Measurements from ENCODE around the gene IRF6.

IRF6 gene

GRCh38 chr1:209789245-209789644 lies 16.7 kb downstream of the IRF6 start:
- no peak for TF ChIP-seq CTCF (IDR thresholded peaks at IDR 0.05)
- Histone ChIP-seq H3K9me3 (no peaks in the 10 kb centered on the region), H3K36me3 (peaks cover 0 to 22% (median 0%) of the 10 kb centered on the region in 3 donors), H3K4me3 (no peak overlapping the region), H3K27me3 (peaks cover 0 to 3% of the 10 kb centered on the region in 2 donors), H3K4me1 (peaks cover 0 to 20% (median 11%) of the 10 kb centered on the region in 4 donors), H3K27ac (no peak overlapping the region)
- no peak for DNase-seq
- intact Hi-C loops (cut with DNase I; ENCODE audit: low total_unique reads) = no loop called here

GRCh38 chr1:209787551-209787950 lies 18.4 kb downstream of the IRF6 start:
- intact Hi-C loops (cut with DNase I; ENCODE audit: low total_unique reads) = no loop called here
- no peaks in the 10 kb centered on the region for H3K9me3 ChIP-seq
- no peak for DNase-seq
- peak overlapping the region; percentile 58 to 62 for H3K27ac ChIP-seq
- H3K36me3 ChIP-seq = peaks cover 0 to 18% (median 0%) of the 10 kb centered on the region in 3 donors
- TF ChIP-seq CTCF (IDR thresholded peaks at IDR 0.05) = no peak
- H3K4me1 ChIP-seq = peaks cover 0 to 29% (median 20%) of the 10 kb centered on the region in 4 donors
- no peaks in the 10 kb centered on the region for H3K27me3 ChIP-seq
- no peak overlapping the region for H3K4me3 ChIP-seq

GRCh38 chr1:209786146-209786545 lies 19.8 kb downstream of the IRF6 start:
- intact Hi-C loops (cut with DNase I; ENCODE audit: low total_unique reads) = no loop called here
- Histone ChIP-seq H3K4me1 (peaks cover 0 to 29% (median 20%) of the 10 kb centered on the region in 4 donors), H3K9me3 (no peaks in the 10 kb centered on the region), H3K27me3 (no peaks in the 10 kb centered on the region), H3K36me3 (peaks cover 0 to 9% (median 0%) of the 10 kb centered on the region in 3 donors), H3K27ac (peak overlapping the region in 1 of 2 donors; percentile 62), H3K4me3 (no peak overlapping the region)
- no peak for DNase-seq
- TF ChIP-seq CTCF (IDR thresholded peaks at IDR 0.05) = no peak

GRCh38 chr1:209785592-209785991 lies 20.4 kb downstream of the IRF6 start:
- intact Hi-C loops (cut with DNase I; ENCODE audit: low total_unique reads) = no loop called here
- H3K27ac ChIP-seq = no peak overlapping the region

GRCh38 chr1:209784265-209785169 lies 21.4 kb downstream of the IRF6 start, which contains the start of gene C1orf74:
Gene C1orf74, minus strand, starts transcription at chr1:209784559. Its CDS starts 925 bp downstream, at chr1:209783634.
- no peak for TF ChIP-seq CTCF (IDR thresholded peaks at IDR 0.05)
- no peaks in the 10 kb centered on the region for H3K36me3 ChIP-seq
- intact Hi-C loops (cut with DNase I; ENCODE audit: low total_unique reads) = no loop called here
- peak within 1 kb of the TSS; percentile 54 to 79 for H3K4me3 ChIP-seq
- peak within 1 kb of the TSS; percentile 77 to 79 for H3K27ac ChIP-seq
- H3K4me1 ChIP-seq = peaks cover 0 to 29% (median 20%) of the 10 kb centered on the region in 4 donors
- no peaks in the 10 kb centered on the region for H3K9me3 ChIP-seq
- H3K27me3 ChIP-seq = no peaks in the 10 kb centered on the region
- DNase-seq = peak; percentile 98 to 99

More at GRCh38 chr1:209785592-209785991, 20.4 kb downstream of the IRF6 start:
- no peak overlapping the region for H3K4me3 ChIP-seq
- peaks cover 0 to 7% (median 0%) of the 10 kb centered on the region in 3 donors for H3K36me3 ChIP-seq
- no peaks in the 10 kb centered on the region for H3K9me3 ChIP-seq
- TF ChIP-seq CTCF (IDR thresholded peaks at IDR 0.05) = no peak
- H3K4me1 ChIP-seq = peaks cover 0 to 29% (median 20%) of the 10 kb centered on the region in 4 donors
- no peak for DNase-seq
- H3K27me3 ChIP-seq = no peaks in the 10 kb centered on the region
